OCI-LY1 (cell line): ENCODE results near the gene HLCS.

Experiments
- H2AFZ ChIP-seq: fragments of 200-600 bp; sonication (generic), shearing (Covaris generic); 2 replicates; pipeline ENCODE4 v1.6.0; 2014; ENCODE audit warnings: antibody characterized with exemption, mild to moderate bottlenecking, low read length
- H3F3A ChIP-seq: fragments of 200-600 bp; sonication (generic), shearing (Covaris generic); 2 replicates; pipeline ENCODE4 v1.6.0; 2014; ENCODE audit warnings: mild to moderate bottlenecking, antibody characterized with exemption, low read length, moderate library complexity; ENCODE audit not compliant: insufficient read depth
- H3K27ac ChIP-seq: fragments of 200-600 bp; sonication (generic); 2 replicates; pipeline ENCODE4 v1.5.1; 2014; ENCODE audit warnings: low read length, mixed run types, mild to moderate bottlenecking, low read depth; ENCODE audit not compliant: poor library complexity, severe bottlenecking
- H3K27me3 ChIP-seq: fragments of 200-600 bp; sonication (generic); 2 replicates; pipeline ENCODE4 v1.6.0; 2014; ENCODE audit warnings: antibody characterized with exemption, mild to moderate bottlenecking, low read length, moderate library complexity; ENCODE audit not compliant: insufficient read depth
- H3K36me3 ChIP-seq: fragments of 200-600 bp; sonication (generic); 2 replicates; pipeline ENCODE4 v1.6.1; 2014; ENCODE audit warnings: mild to moderate bottlenecking, antibody characterized with exemption, low read length, moderate library complexity, mixed read lengths; ENCODE audit not compliant: insufficient read depth
- H3K4me1 ChIP-seq: fragments of 200-600 bp; sonication (generic); 2 replicates; pipeline ENCODE4 v1.5.1; 2014; ENCODE audit warnings: mild to moderate bottlenecking, low read length, moderate library complexity; ENCODE audit not compliant: insufficient read depth, severe bottlenecking
- H3K4me2 ChIP-seq: fragments of 200-600 bp; sonication (generic), shearing (Covaris generic); 2 replicates; pipeline ENCODE4 v1.6.1; 2014; ENCODE audit warnings: low read length
- H3K4me3 ChIP-seq: fragments of 200-600 bp; sonication (generic); 2 replicates; pipeline ENCODE4 v1.5.1; 2014; ENCODE audit warnings: low read length, low read depth, mild to moderate bottlenecking, mixed read lengths; ENCODE audit not compliant: poor library complexity, severe bottlenecking
- H3K79me2 ChIP-seq: fragments of 200-600 bp; shearing (Covaris generic); 2 replicates; pipeline ENCODE4 v1.6.1; 2016; ENCODE audit warnings: mixed run types, low read length, mixed read lengths; ENCODE audit not compliant: insufficient read depth
- H3K9ac ChIP-seq: fragments of 200-600 bp; sonication (generic), shearing (Covaris generic); 2 replicates; pipeline ENCODE4 v1.6.1; 2014; ENCODE audit warnings: mild to moderate bottlenecking, low read length, mixed read lengths
- H3K9me2 ChIP-seq: fragments of 200-600 bp; sonication (generic), shearing (Covaris generic); 2 replicates; pipeline ENCODE4 v1.6.1; 2014; ENCODE audit warnings: low read depth, mild to moderate bottlenecking, low read length, mixed read lengths
- H3K9me3 ChIP-seq: fragments of 200-600 bp; shearing (Covaris generic); 2 replicates; pipeline ENCODE4 v1.6.1; 2014; ENCODE audit warnings: low read length, mixed read lengths
- H4K20me1 ChIP-seq: fragments of 200-600 bp; sonication (generic), shearing (Covaris generic); 2 replicates; pipeline ENCODE4 v1.6.0; 2016; ENCODE audit warnings: mild to moderate bottlenecking, low read length; ENCODE audit not compliant: insufficient read depth
- EZH2 ChIP-seq: fragments of 200-600 bp; sonication (generic), shearing (Covaris generic); IDR thresholded peaks from 2 replicates; pipeline ENCODE4 v1.8.0; 2017; ENCODE audit warnings: borderline replicate concordance, mixed run types, mild to moderate bottlenecking, antibody characterized with exemption, low read length, moderate library complexity, mixed read lengths
- TF ChIP-seq, protein P1 (sequence below): fragments of 200-600 bp; sonication (generic), shearing (Covaris generic); IDR thresholded peaks from 2 replicates; pipeline ENCODE4 v1.5.1; 2017; ENCODE audit warnings: mild to moderate bottlenecking, antibody characterized with exemption, low read length, moderate library complexity, mixed read lengths

Gene HLCS

DNA sequence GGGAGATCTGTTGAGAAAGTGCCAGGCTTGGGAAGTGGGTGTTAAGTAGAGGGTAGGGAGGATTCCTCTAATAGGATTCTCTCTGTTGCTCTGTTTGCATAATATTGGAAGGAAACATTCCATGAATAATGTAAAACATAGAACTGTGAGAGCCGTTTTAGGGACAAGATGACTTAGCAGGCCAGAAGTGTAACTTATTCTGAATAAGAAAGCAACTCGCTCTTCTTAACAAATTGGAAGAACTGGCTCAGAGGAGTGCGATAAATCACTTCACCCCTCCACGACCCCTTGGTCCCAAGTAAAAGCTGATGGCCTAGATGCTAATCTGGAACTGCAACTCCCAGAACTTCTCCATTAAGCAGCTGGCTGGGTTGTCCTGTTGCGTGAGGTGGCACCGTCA, 248.5 kb downstream of the HLCS start:
- Histone ChIP-seq H3K4me2 (no peak overlapping the region), H4K20me1 (no peaks in the 10 kb centered on the region), H3K27ac (no peak overlapping the region), H3F3A (no peaks in the 10 kb centered on the region), H3K27me3 (no peaks in the 10 kb centered on the region), H3K79me2 (no peaks in the 10 kb centered on the region), H3K9me3 (no peaks in the 10 kb centered on the region), H2AFZ (no peak overlapping the region), H3K9ac (no peak overlapping the region), H3K4me3 (no peak overlapping the region), H3K9me2 (no peaks in the 10 kb centered on the region), H3K36me3 (no peaks in the 10 kb centered on the region), H3K4me1 (no peaks in the 10 kb centered on the region)
- TF ChIP-seq, protein P1, sequence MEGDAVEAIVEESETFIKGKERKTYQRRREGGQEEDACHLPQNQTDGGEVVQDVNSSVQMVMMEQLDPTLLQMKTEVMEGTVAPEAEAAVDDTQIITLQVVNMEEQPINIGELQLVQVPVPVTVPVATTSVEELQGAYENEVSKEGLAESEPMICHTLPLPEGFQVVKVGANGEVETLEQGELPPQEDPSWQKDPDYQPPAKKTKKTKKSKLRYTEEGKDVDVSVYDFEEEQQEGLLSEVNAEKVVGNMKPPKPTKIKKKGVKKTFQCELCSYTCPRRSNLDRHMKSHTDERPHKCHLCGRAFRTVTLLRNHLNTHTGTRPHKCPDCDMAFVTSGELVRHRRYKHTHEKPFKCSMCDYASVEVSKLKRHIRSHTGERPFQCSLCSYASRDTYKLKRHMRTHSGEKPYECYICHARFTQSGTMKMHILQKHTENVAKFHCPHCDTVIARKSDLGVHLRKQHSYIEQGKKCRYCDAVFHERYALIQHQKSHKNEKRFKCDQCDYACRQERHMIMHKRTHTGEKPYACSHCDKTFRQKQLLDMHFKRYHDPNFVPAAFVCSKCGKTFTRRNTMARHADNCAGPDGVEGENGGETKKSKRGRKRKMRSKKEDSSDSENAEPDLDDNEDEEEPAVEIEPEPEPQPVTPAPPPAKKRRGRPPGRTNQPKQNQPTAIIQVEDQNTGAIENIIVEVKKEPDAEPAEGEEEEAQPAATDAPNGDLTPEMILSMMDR = no peak
- no peak for TF ChIP-seq EZH2

DNA sequence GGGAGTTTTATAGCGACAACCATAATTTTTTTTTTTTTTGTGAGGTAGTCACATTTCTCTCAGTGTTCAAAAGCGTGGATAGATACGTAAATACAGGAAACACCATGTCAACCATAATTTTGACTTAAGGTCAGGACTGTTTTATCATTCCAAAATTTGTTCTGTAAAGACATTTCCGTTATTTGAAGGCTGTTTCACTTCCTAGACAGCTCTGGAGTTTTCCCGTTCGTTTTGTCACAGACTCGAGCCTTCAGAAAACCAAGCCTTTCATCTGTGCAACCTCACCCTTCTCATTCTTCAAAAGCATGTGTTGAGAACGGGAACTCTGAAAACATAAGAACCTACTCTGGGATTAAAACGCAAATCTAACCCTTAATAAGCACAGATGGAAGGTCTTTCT, 249.6 kb downstream of the HLCS start:
- H3K79me2 ChIP-seq = no peaks in the 10 kb centered on the region

DNA sequence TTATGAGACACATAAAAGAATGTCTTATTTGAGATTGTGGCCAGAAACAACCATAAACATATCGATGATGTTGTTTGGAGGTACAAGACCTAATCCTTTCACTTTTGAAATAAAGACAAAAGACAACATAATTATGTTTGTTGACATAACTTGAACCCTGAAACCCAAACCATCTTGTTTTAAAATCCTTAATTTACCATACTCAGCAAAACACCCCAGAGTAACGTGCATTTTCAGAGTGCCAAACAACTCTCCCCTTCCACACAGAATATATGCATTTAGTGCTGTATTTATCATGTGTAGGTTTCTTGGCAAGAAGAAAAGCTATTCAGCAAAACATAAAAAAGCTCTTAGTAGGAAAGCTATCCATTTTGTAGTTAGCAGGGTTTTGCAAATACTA, 250.1 kb downstream of the HLCS start:
- TF ChIP-seq EZH2 = no peak
- TF ChIP-seq, protein P1 = no peak
- Histone ChIP-seq H3K79me2 (no peaks in the 10 kb centered on the region), H3K27ac (no peak overlapping the region), H3K36me3 (no peaks in the 10 kb centered on the region), H3F3A (no peaks in the 10 kb centered on the region), H3K9ac (no peak overlapping the region), H3K4me1 (no peaks in the 10 kb centered on the region), H4K20me1 (no peaks in the 10 kb centered on the region), H3K4me3 (no peak overlapping the region), H3K9me3 (no peaks in the 10 kb centered on the region), H3K4me2 (no peak overlapping the region), H2AFZ (no peak overlapping the region), H3K9me2 (no peaks in the 10 kb centered on the region), H3K27me3 (no peaks in the 10 kb centered on the region)

More for the DNA sequence above, 249.6 kb downstream of the HLCS start:
- no peaks in the 10 kb centered on the region for H3K36me3 ChIP-seq
- H2AFZ ChIP-seq = no peak overlapping the region
- no peak overlapping the region for H3K4me2 ChIP-seq
- no peak overlapping the region for H3K9ac ChIP-seq
- no peak overlapping the region for H3K4me3 ChIP-seq
- H4K20me1 ChIP-seq = no peaks in the 10 kb centered on the region
- H3K27me3 ChIP-seq = no peaks in the 10 kb centered on the region
- no peaks in the 10 kb centered on the region for H3K9me2 ChIP-seq
- no peak overlapping the region for H3K27ac ChIP-seq
- no peak for TF ChIP-seq EZH2
- TF ChIP-seq, protein P1 = no peak
- H3K4me1 ChIP-seq = no peaks in the 10 kb centered on the region
- no peaks in the 10 kb centered on the region for H3K9me3 ChIP-seq
- H3F3A ChIP-seq = no peaks in the 10 kb centered on the region
